K562 (cell line): Measurements from ENCODE around the gene MDC1. TPM values are rescaled to one million over a fixed set of nuclear protein-coding genes. Genes with fewer than 3 reads are reported as not detected.

Experiments
- ATAC-seq: fragments of 200-7000 bp; cut with Tn5 transposase; 3 replicates; pipeline ENCODE4 v1.9.1; 2020; ENCODE audit warnings: moderate library complexity
- BruUV-seq: library from RNA; stranded (reverse); fragments of 400-500 nt; replicated peaks from 2 replicates; lab custom pipeline; 2021; lab: Mats Ljungman, UMichigan
- CTCF ChIA-PET: fragments of 300-600 bp; formaldehyde crosslinking; extraction: SDS; loops from one replicate; lab custom pipeline; 2021; ENCODE audit warnings: low intra/inter-chr PET ratio; lab: Yijun Ruan, JAX
- POLR2A ChIA-PET: fragments of 300-600, 350-650 bp; sonication (Branson Sonifier 250); formaldehyde crosslinking; extraction: SDS; loops from one replicate; lab custom pipeline; 2021; ENCODE audit warnings: antibody characterized with exemption, inconsistent platforms; lab: Yijun Ruan, JAX
- DNase-seq, 4 experiments: peaks; one replicate each; pipeline versions ENCODE4 v3.0.0 to v3.0.0-alpha.2; 2011 to 2018; ENCODE audit warnings: low spot score in 3 of 4, mixed read lengths in 3 of 4; ENCODE audit errors: extremely low read depth in 1 of 4
- FAIRE-seq: peaks from 2 replicates; lab custom pipeline; 2011; peaks lifted over from hg19 to GRCh38; lab: Jason Lieb, UNC
- H2AFZ ChIP-seq: 2 replicates; pipeline ENCODE4 v1.6.0; 2011; ENCODE audit warnings: low read depth, low read length, control low read depth, inconsistent platforms
- H3K27ac ChIP-seq: fragments of 200-600 bp; 3 replicates; pipeline ENCODE4 v1.8.0; 2011; ENCODE audit warnings: low read depth, mild to moderate bottlenecking, control low read depth, inconsistent platforms, low read length, moderate library complexity, mixed read lengths; ENCODE audit errors: extremely low read depth
- H3K27me3 ChIP-seq, 2 experiments: fragments of 300-600 bp in 1 of 2; 2 replicates in 1 of 2; 3 replicates in 1 of 2; pipeline versions ENCODE4 v1.6.0 to v1.8.0; 2011; ENCODE audit warnings: inconsistent platforms in 2 of 2, low read length in 2 of 2, mild to moderate bottlenecking in 1 of 2, mixed read lengths in 1 of 2, moderate library complexity in 1 of 2; ENCODE audit not compliant: control insufficient read depth in 2 of 2, insufficient read depth in 2 of 2
- H3K36me3 ChIP-seq: fragments of 300-600 bp; 3 replicates; pipeline ENCODE4 v1.8.0; 2011; ENCODE audit warnings: mild to moderate bottlenecking, low read length, inconsistent platforms; ENCODE audit not compliant: control insufficient read depth, insufficient read depth
- H3K4me1 ChIP-seq, 2 experiments: fragments of 200-600 bp in 1 of 2; replicated peaks in 1 of 2; 2 replicates in 1 of 2; 3 replicates in 1 of 2; pipeline versions ENCODE4 v1.5.1 to v1.8.0; 2011; ENCODE audit warnings: inconsistent platforms in 2 of 2, low read length in 2 of 2, mild to moderate bottlenecking in 1 of 2, mixed read lengths in 1 of 2, moderate library complexity in 1 of 2; ENCODE audit not compliant: control insufficient read depth in 2 of 2, insufficient read depth in 2 of 2
- H3K4me2 ChIP-seq: 2 replicates; pipeline ENCODE4 v1.6.1; 2011; ENCODE audit warnings: low read length, control low read depth, inconsistent platforms, mixed read lengths; ENCODE audit not compliant: insufficient read depth
- H3K4me3 ChIP-seq: fragments of 200-600 bp; sonication (generic), shearing (Covaris generic); 2 replicates; pipeline ENCODE4 v1.5.1; 2016; ENCODE audit warnings: control low read depth, inconsistent platforms
- H3K79me2 ChIP-seq: fragments of 200-600 bp; 3 replicates; pipeline ENCODE4 v1.8.0; 2011; ENCODE audit warnings: low read length, inconsistent platforms; ENCODE audit not compliant: control insufficient read depth, insufficient read depth
- H3K9ac ChIP-seq, 2 experiments: 2 replicates each; pipeline versions ENCODE4 v1.6.0 to v1.6.1; 2011; ENCODE audit warnings: low read depth in 2 of 2, low read length in 2 of 2, control low read depth in 1 of 2, inconsistent platforms in 1 of 2, mild to moderate bottlenecking in 1 of 2, mixed read lengths in 1 of 2; ENCODE audit not compliant: insufficient read depth in 1 of 2
- H3K9me1 ChIP-seq: one replicate; pipeline ENCODE4 v1.6.0; 2011; ENCODE audit warnings: inconsistent platforms, mild to moderate bottlenecking, low read length, moderate library complexity; ENCODE audit not compliant: control insufficient read depth, insufficient read depth
- H3K9me3 ChIP-seq: replicated peaks from 2 replicates; pipeline ENCODE4 v1.5.1; 2011; ENCODE audit warnings: low read depth, low read length, inconsistent platforms; ENCODE audit not compliant: control insufficient read depth, insufficient read depth
- H4K20me1 ChIP-seq: replicated peaks from 2 replicates; pipeline ENCODE4 v1.6.1; 2011; ENCODE audit warnings: low read length, inconsistent platforms, mixed read lengths; ENCODE audit not compliant: control insufficient read depth, insufficient read depth
- CTBP1 ChIP-seq: fragments of 450-650 bp; IDR thresholded peaks from 2 replicates; pipeline ENCODE4 v1.6.1; 2016; ENCODE audit warnings: borderline replicate concordance
- HCFC1 ChIP-seq: IDR thresholded peaks from 2 replicates; pipeline ENCODE4 v1.6.1; 2012; ENCODE audit warnings: low read depth, low read length, improper control_type of control experiment
- LEF1 ChIP-seq: fragments of 450-650 bp; IDR thresholded peaks from 2 replicates; pipeline ENCODE4 v1.6.1; 2016; ENCODE audit warnings: mild to moderate bottlenecking
- RBBP5 ChIP-seq: fragments of 200-600 bp; sonication (generic); IDR thresholded peaks from 2 replicates; pipeline ENCODE4 v1.6.1; 2012; ENCODE audit warnings: borderline replicate concordance, mild to moderate bottlenecking, low read length, control low read depth, inconsistent platforms; ENCODE audit not compliant: insufficient read depth, poor library complexity, severe bottlenecking
- SIN3B ChIP-seq: fragments of 450-650 bp; IDR thresholded peaks from 2 replicates; pipeline ENCODE4 v1.6.1; 2017; ENCODE audit warnings: low read depth, mild to moderate bottlenecking, moderate library complexity
- SIX5 ChIP-seq, 2 experiments: IDR thresholded peaks; 2 replicates each; pipeline ENCODE4 v1.6.1; 2011; ENCODE audit warnings: low read length in 2 of 2, borderline replicate concordance in 1 of 2, low read depth in 1 of 2, mild to moderate bottlenecking in 1 of 2, moderate library complexity in 1 of 2; ENCODE audit not compliant: insufficient read depth in 1 of 2
- WGBS: fragments of 100-300 bp; shearing (Covaris generic); methylation state at CpG from one replicate; pipeline ENCODE4 v1.1.6; 2016; ENCODE audit warnings: low coverage, mixed read lengths; ENCODE audit not compliant: insufficient coverage; ENCODE audit errors: missing lambda C conversion rate; 5-methylcytosine and 5-hydroxymethylcytosine counted together
- in situ Hi-C: fragments of 300-500 bp; cut with MboI; formaldehyde crosslinking; loops from 4 replicates; pipeline ENCODE4 v1.15.0; 2018; ENCODE audit warnings: inconsistent platforms, mixed read lengths
- intact Hi-C: fragments of 100-400 bp; cut with micrococcal nuclease; formaldehyde crosslinking; loops from 2 replicates; pipeline ENCODE4 v1.14.2; 2022
- polyA plus RNA-seq, 8 experiments: library from polyadenylated mRNA; depleted of rRNA in 4 of 8; stranded (reverse) in 5 of 8; unstranded in 3 of 8; fragments of >200 nt; fragmentation: Nextera tagmentation in 2 of 8; fragmentation: Illumina TruSeq in 1 of 8; extraction: Ambion mirVana in 2 of 8; extraction: Trizol in 1 of 8; gene quantifications; 2 replicates each; pipeline versions ENCODE4 v1.2.1 to v1.2.3, GENCODE V29; 2011 to 2014; ENCODE audit warnings: inconsistent platforms in 1 of 8, missing spikeins in 1 of 8
- total RNA-seq, 7 experiments: library from RNA; depleted of rRNA in 6 of 7; stranded (reverse); fragments of >200 nt in 6 of 7; fragmentation: Illumina TruSeq in 2 of 7; extraction: Trizol in 2 of 7; gene quantifications; 2 replicates each; pipeline versions ENCODE4 v1.2.1 to v1.2.3, GENCODE V29; 2011 to 2021; ENCODE audit warnings: low replicate concordance in 1 of 7
- TF ChIP-seq, protein P1 (sequence below): IDR thresholded peaks from 2 replicates; pipeline ENCODE4 v1.6.1; 2016; ENCODE audit warnings: missing genetic modification characterization, missing compliant biosample characterization

Gene MDC1
- total and polyA plus RNA-seq, 9 of the 15 experiments (the other 6 are each of a cell fraction or from before 2014, with no cell fraction given) = 8.2 to 114 (median 20.0) TPM

DNA sequence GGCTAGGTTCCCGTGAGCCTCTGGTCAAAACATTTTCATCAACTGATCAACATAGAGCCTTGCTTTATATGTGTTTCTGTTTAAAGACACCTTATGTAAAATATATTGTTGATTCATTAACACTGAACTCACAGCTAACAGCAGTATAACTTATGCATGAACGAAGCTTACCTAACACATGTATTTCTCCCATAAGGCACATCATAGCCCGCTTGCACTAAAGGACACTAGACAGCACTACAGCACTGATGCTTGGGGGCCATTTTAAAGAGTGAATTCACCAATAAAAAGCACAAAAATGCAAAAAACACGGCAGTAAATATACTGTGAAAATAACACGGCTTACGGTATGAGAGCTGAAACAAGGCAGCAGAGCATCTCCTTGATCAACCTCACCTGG lies 21.5 kb upstream of the MDC1 start (continued):
- TF ChIP-seq, protein P1, sequence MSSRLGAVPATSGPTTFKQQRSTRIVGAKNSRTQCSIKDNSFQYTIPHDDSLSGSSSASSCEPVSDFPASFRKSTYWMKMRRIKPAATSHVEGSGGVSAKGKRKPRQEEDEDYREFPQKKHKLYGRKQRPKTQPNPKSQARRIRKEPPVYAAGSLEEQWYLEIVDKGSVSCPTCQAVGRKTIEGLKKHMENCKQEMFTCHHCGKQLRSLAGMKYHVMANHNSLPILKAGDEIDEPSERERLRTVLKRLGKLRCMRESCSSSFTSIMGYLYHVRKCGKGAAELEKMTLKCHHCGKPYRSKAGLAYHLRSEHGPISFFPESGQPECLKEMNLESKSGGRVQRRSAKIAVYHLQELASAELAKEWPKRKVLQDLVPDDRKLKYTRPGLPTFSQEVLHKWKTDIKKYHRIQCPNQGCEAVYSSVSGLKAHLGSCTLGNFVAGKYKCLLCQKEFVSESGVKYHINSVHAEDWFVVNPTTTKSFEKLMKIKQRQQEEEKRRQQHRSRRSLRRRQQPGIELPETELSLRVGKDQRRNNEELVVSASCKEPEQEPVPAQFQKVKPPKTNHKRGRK (tag) = no peak

GRCh38 chr6:30735668-30736314 lies 18.7 kb upstream of the MDC1 start:
- no peak for FAIRE-seq
- Histone ChIP-seq H3K9ac (no peak overlapping the region), H4K20me1 (0 out of 2 replicates have a peak, but pooled peaks cover under 1% of the 10 kb centered on the region), H3K9me1 (peaks cover 5% of the 10 kb centered on the region), H2AFZ (no peak overlapping the region), H3K4me3 (no peak overlapping the region), H3K4me1 (peaks cover 12 to 23% of the 10 kb centered on the region in 2 experiments), H3K9me3 (no peaks in the 10 kb centered on the region), H3K79me2 (peaks cover 32% of the 10 kb centered on the region), H3K36me3 (peaks cover 84% of the 10 kb centered on the region), H3K27me3 (no peaks in the 10 kb centered on the region), H3K27ac (no peak overlapping the region), H3K4me2 (no peak overlapping the region)
- 92% methylated on average over 8 of the region's 8 CpGs for WGBS
- ChIA-PET CTCF (no interaction called here), POLR2A (interaction anchor here (0.9 to 5.0 kb wide), 2 partner anchors 10 to 77 kb away, joined by 3 to 27 read pairs; no protein-coding TSS in a partner anchor)
- DNase-seq = no peak
- no peak for ATAC-seq
- intact Hi-C loops (no loop called here), in situ Hi-C loops (no loop called here)
- BruUV-seq = no TSS peak
- TF ChIP-seq SIX5 (IDR thresholded peaks at IDR 0.05; ENCODE audit: borderline replicate concordance in 1 of 2, insufficient read depth in 1 of 2, low read depth in 1 of 2, low read length in 2 of 2) = no peak
- no peak for TF ChIP-seq CTBP1
- no peak for TF ChIP-seq LEF1
- no peak for TF ChIP-seq HCFC1
- no peak for TF ChIP-seq RBBP5
- no peak for TF ChIP-seq SIN3B
